GM11168 (cell line): ENCODE data around the gene KCNB1.

Experiments used
- in situ Hi-C: fragments of 300-500 bp; cut with MboI; formaldehyde crosslinking; loops from one replicate; pipeline ENCODE4 v1.12.0; 2022; ENCODE audit warnings: low sequenced_read_pairs; ENCODE audit not compliant: unreplicated experiment

Gene KCNB1

DNA sequence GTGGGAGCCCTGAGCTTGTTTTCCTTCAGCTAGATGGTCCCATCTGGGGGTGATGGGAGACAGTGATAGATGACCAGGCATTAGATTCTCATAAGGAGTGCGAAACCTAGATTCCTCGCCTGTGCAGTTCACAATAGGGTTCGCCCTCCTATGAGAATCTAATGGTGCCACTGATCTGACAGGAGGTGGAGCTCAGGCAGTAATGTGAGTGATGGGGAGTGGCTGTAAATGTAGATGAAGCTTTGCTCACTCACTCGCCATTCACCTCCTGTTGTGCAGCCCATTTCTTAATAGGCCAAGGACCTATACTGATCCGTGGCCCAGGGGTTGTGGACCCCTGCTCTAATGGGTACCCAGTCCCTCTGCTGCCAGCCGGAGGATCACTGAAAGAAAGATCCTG, 20.7 kb upstream of the KCNB1 start:
- in situ Hi-C loops = no loop called here

DNA sequence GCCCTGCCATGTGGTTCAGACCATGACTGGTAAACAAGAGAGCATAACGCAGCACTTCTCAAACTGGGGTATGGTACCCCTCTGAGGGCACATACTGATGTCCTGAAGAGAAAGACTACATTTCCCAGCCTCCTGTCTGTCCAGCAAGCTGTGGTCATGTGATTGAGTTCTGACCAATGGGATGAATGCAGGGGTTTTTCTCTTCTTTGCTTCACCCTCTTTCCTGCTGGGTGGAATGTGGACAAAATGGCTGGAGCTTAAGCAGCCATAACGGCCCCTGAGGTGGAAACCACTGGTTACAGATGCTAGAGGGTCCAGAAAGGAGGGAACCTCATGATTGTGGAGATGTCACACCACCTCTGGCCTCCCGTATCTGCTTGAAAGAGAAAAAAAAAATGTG, 19.4 kb upstream of the KCNB1 start:
- in situ Hi-C loops = no loop called here

DNA sequence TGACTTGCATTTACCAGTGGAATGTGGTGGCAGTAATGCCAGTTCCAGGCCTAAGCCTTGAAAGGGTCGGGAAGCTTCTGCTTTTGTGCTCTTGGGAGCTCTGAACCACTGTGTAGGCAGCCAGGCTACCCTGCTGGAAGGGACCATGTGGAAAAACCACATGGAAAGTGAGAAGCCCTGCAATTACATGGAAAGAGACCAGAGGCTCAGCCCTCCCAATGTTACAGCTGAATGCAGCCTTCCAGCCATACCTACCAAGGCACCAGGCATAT, 14.9 kb upstream of the KCNB1 start:
- in situ Hi-C loops = no loop called here

DNA sequence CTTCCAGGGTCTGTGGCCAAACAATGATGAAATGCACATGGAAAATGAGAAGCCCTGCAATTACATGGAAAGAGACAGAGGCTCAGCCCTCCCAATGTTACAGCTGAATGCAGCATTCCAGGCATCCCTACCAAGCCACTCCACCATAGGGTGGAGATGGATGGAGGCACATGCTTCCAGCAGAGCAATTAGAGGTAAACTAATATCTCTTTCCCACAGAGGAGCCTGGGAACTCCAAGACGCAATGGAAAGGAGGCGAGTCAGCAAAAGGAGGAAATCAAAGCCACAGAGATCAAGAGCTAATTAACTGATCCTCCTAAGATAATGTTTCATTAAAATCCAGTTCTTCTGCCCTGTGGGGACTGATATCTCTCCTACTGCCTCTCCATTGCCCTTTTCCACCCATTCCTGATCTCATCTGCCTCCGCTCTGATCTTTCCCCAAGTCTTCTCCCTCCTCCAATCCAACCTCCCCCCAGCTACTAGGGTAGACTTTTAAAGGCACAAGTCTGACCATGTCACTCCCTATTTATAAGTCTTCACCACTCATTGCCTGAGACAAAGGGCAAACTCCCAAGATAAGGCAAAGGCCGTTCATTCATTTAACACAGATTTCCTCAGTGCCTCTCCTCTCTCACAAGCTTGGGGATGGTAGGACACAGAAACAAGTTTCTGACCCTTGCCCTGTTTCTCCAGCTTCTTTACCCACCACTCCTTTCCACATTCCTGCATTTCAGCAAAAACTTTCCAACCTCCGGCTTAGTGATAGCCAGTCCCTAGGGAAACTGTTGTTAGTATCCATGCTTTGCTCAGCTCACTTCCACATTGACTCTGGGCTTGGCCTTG, 14.3 kb upstream of the KCNB1 start:
- in situ Hi-C loops = no loop called here

DNA sequence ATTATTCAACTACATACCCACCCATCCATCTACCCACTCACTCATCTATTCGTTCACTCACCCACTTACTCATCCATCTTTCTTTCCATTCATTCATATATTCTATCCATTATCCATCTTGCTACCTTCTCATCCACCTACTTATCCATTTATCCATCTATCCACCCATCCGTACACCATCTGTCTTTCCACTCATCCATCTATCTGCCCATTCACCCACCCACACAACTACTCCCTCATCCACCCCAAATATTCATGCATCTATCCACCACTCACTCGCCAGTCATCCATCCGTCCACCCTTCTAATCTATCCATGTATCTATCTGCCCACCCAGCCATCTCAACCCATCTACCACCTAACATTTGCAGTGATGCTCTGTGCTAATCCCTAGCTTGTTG, 13.6 kb upstream of the KCNB1 start:
- in situ Hi-C loops = no loop called here

DNA sequence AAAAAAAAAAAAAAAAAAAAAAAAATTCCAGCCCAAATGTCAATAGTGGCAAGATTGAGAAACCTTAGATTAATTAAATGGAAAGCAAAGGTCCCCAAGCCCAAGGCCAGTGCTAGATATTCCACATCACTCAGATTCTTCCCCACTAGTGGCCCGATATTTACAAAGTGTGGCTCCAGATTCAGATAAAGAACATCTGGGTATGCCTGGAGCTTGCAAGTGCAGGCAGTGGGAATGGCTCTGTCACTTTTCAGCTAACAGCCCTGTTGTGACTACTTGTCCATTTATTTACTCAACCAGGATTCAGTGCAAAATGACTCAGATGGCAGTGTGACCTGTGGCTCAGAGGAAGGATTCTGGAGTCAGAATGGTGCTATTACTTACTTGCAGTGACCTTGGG, 8.2 kb upstream of the KCNB1 start:
- in situ Hi-C loops = no loop called here

DNA sequence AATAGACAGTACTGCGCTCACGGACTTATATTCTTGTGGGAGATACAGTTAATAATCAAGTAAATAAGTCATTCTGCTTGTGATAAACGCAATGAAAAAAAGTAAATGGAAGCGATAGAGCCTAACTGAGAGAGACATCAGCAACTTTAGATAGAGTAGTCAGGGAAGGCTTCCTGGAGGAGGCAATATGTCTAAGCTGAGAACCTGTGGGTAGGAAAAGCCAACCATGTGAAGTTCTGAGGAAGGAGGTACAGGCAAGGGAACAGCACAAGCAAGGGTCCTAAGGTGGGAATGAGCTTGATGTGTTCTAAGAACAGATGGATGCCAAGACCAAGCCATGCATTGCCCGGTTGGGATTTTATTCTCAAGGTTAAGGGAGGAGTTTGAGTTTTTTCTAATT, 7.2 kb upstream of the KCNB1 start:
- in situ Hi-C loops = no loop called here

DNA sequence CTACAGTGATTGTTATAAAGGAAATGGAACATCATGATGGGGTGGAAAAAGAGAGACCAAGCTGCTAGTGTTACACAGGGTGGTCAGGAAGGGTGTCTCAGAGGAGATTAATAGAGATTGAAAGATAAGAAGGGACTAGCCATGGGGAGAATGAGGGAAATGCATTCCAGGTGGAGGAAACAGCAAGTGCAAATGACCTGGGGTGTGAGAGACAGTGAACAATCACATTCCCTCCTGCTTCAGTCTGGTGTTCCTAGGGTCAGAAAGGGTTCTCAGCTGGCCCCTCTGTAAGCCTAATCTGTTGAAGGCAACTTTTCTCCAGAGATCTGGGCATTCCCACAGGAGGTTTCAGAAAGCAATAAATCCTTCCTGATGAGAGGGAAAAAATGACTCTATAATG, 3.6 kb upstream of the KCNB1 start:
- in situ Hi-C loops = no loop called here

DNA sequence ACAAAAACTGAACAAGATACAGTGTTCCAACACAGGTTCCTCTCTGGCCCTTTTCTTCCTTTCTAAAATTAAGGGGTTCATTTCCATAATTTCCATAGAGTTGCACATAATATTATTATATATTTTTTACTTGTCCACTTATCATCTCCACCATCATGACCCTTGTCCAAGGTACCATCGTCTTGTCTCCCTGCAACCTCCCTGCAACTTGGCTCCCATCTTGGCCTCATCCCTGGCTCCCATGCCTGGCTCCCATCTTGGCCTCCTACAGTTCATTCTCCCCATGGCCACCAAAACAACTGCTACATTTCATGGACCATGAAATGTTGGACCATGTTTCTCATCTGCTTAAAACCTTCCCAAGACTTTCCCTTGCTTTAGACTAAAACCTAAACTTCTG, 3.1 kb upstream of the KCNB1 start:
- in situ Hi-C loops = no loop called here

DNA sequence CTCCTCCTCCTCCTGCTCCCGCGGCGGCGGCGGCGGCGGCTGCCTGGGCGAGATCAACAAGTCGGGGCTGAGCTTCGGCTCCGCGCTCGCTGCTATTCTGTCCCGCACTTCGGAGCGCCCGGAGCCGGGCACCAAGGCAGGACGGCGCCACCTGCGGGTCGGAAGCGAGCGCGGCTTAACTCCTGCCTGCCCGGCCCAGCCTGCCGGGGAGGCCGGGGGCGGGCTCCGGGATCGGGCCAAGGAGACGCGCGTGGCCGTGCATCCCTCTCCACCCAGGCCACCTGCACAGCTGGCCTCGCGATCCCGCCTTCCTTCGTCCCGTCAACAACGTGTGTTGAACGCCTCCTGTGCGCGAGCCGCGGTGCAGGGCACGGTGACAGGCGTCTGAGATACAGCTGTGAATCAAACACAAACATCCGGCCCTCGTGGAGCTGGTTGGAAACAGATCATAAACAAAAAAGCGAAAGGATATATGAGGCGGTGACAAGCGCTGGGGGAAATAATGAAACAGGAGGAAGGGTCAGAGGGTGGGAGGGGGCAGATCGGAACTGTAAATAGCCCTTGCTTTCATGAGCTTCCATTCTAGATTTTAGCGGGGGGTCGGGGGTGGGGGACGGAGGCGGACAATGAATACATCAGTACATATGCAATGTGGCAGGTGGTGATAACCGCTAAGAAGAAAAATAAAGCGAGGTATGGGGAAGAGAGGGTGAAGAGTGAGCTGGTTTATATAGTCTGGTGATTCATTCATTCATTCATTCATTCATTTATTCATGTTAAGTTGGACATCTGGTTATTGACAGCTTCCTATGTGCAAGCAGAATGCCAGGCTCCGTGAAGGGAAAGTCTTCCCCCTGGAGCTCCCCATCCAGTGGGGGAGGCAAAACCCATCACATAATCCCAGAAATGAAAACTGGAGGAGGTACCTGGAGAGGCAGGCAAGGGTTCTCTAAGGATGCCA, 2.0 kb upstream of the KCNB1 start:
- in situ Hi-C loops = no loop called here

DNA sequence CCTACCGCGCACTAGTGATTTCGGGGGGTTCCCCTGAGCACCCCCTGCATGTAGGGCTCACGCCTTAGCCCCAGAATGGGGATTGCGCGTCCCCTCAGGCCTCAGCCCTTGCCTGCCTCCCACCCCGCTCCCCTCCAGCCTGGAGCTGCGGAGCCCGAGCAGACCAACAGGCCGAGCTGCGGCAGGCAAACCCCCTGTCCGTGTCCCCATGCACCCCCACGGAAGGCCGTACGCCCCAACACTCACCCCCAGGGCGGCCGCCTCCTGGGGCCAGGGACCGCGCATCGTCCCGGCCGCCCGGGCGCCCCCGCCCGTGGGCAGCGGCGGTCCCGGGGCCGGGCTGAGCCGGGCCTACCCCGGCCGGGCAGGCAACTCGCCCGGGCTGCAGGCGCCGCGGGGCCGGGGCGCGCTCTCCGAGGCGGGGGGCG, 1.2 kb upstream of the KCNB1 start:
- in situ Hi-C loops = no loop called here

DNA sequence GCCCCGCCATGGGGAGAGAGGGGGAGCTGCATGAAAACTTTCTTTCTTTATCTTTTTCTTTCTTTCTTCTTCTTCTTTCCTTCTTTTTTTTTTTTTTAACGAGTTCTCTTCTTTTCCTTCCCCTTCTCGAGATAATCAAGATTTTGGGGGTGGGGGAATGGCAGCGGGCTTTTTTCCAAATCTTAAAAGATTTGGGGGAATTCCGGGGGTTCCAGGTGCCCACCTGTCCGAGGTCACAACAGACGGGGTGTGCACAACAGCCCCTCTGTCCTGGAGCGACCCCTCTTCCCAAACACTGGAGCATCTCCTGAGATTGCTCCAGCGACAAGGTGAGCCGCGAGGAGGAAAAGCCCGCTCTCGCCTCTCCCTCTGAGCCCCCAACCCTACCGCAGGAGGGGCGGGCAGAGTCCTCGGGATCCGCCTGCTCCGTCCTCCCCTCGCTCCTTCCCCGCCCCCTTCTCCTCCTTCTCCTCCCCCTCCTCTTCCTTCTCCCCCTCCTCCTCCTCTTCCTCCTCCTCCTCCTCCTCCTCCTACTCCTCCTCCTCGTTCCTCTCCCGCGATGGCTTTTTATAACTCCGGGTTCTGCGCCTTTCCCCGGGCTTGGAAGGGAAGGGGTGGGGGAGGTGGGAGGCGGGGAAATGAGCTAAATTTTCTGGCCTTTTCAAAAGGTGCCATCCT, 689 bp upstream of the KCNB1 start:
- in situ Hi-C loops = no loop called here

DNA sequence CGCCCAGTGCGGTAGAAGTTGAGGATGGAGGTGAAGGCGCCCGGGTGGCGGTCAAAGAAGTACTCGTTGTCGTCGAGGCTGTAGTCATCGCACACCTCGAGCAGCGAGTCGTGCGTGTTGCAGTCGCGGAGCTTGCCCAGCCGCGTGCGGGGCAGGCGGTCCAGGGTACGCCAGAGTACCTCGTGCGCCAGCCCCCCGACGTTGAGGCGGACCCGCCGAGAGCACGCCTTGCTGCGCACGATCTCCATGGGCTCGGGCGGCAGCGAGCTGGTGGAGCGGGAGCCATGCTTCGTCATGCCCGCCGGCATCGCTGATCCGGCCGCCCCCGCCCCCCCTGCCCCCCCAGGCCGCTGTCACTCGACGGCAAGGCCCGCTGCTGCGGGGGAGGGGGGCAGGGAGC, 295 bp downstream of the KCNB1 start:
- in situ Hi-C loops = no loop called here

DNA sequence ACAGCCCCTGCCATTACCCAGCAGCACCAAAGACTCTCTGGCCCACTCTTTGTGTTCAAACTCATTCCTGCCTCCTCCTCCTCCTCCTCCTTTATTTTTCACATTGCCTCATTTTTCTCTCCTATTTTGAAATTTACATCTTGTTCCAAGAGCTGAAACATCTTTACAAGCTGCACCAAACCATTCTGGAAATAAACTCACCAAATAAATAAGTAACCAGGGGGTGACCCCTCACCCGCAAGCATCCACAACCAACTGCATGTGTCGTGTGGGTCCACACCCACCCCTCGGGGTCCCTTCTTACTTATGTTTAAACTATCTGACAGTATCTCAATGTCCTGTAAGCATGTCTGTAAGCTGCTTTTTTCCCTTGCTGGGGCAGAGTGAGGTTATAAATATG, 1.4 kb downstream of the KCNB1 start:
- in situ Hi-C loops = no loop called here

DNA sequence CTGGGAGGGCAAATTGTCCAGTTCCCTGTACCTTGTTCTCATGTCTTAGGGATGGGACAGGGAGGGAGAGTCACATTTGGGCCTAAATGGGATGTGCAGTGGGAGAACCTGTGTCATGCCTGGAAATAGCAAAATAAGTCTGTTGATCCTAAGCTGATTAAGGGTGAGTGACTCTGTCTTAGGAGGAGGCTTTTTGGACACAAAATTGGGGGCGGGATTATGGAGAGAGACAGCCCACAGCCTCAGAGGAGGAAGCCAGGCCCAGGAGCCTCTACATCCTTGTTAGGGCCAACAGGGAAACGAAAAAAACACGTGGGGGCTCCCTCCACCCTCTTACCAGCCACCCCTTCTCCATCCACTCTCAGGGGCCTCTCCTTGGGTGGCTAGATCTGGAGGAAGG, 2.2 kb downstream of the KCNB1 start:
- in situ Hi-C loops = no loop called here

DNA sequence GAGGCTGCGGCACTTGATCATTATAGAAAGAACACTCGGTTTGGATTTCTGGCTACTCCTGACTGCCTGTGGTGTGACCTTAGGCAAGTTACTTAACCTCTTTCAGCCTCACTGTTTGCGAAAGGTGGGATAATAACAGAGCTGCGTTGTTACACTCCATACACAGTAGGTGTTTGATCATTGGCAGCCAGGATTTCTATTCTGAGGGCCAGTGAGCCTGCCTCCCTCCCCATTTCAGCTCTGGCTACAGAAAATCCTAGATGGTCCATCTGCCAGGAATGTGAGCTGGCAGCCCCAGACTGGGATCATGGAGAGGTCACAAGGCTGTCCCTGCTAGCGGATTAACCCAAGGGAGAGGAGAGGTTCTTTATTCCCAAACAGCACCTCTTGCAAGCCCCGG, 2.7 kb downstream of the KCNB1 start:
- in situ Hi-C loops = no loop called here

DNA sequence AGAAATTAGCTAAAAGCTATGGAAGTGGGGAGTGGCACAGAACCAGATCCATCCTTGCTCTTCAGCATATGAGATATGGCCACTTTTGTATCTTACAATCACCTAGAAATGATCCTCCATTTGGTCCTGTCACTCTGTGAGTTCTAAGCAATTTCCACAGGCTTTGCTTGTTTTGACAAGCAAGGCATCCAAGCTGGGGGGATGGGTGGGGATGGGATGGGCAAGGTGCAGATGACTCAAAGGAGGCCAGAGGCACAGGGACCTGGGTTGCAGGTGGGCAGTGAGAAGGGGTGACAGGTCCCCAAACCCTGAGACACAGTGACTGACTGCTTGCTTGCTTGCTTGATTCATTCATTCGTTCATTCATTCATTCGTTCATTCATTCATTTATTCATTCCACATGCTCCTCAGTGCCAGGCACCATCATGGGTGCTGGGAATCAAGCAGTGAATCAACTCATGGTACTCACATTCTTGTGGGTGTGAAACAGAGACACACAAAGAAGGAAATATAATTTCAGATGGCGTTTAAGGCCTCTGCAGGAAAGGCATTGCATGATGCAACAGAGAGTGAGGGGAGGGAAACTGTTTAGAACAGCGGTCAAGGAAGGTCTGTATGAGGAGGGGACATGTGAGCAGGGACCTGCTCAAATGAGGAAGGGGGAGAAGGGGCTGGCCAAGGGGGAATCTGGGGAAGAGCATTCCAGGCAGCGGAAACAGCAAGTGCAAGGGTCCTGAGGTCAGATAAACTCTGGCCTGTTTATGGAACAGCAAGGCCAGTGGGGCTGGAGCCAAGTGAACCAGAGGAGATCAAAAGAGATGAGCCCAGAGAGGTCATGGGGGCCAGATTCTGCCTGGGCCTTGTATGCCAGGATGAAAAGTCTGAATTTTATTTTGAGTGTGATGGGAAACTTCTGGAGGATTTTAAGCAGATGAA, 3.4 kb downstream of the KCNB1 start:
- in situ Hi-C loops = no loop called here

DNA sequence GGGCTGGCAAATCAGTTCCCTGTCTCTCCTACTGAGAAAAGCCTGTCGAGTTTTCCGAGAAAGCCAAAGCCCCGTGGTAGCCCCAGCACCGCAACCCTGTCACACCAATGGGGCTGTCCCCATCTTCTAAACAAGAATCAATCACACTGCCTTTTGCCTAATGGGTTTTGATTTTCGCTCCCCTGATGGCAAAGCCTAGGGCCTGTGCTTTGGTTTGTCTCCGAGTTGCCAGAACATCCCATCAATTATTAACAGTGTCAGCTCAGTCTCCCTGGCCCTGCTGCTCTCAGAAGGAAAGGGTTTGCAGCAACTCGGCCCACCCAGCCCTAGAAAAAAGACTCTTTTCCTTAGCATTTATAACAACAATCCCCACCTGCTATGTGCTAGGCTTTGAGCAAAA, 4.2 kb downstream of the KCNB1 start:
- in situ Hi-C loops = no loop called here

DNA sequence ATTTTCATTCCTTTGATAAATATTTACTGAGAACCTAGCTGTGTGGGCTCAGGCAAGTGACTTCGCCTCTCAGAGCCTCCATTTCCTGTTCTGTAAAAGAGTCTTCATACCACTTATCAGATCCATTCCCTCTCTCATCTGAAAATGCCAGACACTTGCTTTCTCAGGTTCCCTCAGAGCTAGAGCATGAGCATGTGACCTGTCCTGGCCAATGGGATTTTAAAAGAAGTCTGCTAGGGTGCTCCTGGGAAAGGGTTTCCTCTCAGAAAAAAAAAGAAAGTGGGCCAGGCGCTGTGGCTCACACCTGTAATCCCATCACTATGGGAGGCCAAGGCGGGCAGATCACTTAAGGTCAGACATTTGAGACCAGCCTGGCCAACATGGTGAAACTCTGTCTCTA, 5.3 kb downstream of the KCNB1 start:
- in situ Hi-C loops = no loop called here

DNA sequence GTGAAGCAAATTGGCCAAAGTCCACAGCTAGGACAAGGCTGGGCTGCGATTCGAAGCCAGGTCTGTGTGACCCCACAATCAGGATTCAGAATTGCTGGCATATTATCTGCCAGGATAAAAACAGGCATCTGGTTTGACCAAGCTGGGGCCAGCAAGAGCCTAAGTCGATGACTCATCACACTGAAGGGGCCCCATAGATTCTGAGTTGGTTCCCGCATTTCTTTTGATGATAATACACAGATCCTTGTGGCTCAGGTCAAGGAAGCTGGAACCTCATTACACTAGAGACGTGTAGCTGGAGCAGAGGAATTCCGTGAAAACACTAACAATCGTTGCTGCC, 6.5 kb downstream of the KCNB1 start:
- in situ Hi-C loops = no loop called here
